HG02642 (cell line): ENCODE measurements around the gene TXNRD2.

Experiments used
- ATAC-seq: cut with Tn5 transposase; IDR thresholded peaks from one replicate; pipeline ENCODE4 v1.9.1; 2021; ENCODE audit warnings: mild to moderate bottlenecking; ENCODE audit not compliant: unreplicated experiment, poor library complexity

TXNRD2 gene

DNA sequence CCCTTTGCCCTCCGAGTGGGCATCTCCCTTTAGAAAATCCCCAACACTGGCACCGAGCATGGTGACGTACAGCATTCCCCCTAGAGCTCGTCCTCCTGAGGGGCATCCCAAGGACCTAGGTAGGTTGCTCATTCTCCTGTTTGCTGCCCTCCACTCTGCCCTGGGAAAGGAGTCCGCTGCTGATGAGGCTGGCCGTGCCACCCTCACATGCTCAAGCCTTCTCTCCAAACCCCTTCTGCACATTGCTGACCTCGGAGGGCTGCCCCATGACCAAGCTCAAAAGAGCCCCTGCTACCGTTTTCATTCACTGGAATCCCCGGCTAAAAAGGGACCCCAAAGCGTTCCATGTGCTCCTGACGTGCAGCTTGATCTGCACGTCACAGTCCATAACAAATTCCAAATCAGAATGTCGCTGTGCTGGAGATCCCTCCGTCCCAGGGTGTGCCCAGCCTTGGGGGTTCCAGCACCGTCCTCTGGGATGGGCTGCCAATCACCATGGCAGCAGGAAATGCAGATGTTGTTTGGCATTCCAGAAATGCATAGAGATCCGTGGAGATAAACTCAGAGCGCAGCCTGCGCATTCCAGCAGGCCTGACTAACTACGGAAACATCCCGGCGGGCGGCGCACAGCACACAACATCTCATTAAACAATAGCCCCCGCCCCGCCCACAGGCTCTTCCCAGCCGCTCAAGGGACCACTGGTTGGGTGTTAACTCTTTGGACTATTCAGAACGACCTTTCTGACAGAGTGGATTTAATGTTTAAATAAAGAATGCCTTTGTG lies 60.6 kb downstream of the TXNRD2 start:
- ATAC-seq: no peak

DNA sequence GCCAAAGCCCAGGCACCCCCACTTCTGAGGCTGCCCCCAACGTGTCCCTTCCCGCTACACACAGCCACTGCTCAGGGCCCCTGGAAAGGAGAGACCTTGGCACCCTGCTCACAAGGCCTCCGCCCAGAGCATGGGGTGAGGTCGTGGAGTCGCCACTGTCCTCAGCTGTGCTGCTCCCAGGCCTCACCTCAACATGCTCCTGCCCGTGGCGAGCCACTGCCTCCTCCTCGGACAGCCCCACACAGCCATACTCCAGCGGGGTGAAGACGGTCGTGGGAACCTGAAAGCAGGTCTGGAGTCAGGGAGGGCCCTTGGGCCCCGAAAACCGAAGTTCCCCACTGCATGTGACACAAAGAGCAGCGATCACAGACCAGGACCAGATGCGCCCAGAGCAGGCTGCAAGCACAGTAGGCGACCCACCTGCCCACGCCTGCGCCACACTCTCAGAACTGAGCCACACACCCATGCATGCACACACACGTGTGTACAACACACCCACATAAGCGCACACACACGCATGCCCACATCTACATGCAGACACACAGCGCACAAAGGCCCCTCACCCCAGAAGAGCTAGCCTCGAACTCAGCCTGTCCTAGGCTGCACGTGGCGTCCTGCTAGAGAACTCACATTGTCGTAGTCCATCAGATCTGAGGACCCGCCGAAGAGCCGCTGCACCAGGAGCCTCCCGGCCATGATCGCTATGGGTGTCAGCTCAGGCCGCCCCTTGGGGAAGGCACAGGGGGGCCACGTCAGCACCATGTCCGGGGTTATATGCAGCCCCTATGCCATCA lies 61.4 kb downstream of the TXNRD2 start:
- ATAC-seq: no peak

DNA sequence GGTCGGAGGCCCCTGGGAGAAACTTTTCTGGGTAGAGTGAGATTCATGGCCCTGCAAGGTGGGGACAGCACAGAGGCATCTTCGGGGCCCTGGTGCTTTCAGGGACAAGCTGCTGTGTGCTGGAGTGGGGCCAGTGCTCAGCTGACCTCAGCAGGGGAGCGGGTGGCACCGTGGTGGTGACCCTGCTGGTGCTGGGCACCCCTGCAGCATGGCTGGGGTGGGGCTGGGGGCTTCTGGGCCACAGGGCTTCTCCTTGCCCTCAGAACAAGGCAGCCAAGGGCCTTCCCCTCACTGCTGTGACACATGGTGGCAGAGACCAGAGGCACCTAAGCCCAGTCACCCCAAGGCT lies 62.0 kb downstream of the TXNRD2 start:
- ATAC-seq: no peak

DNA sequence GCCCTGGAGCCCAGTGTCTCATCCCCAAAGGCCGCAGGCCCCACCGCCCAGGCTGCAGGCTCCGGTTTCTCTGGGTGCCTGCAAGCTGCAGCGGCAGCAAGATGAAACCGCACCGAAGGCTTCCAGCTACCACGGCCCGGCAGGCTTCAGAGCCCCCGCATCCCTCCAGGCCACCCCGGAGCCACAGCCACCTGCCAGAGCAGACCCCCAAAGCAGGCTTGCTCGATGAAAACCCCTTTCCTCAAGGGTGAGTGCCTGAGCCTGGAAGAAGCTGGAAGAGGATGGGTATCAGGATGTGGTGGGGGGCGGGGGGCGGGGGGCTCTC lies 62.4 kb downstream of the TXNRD2 start:
- ATAC-seq: no peak

DNA sequence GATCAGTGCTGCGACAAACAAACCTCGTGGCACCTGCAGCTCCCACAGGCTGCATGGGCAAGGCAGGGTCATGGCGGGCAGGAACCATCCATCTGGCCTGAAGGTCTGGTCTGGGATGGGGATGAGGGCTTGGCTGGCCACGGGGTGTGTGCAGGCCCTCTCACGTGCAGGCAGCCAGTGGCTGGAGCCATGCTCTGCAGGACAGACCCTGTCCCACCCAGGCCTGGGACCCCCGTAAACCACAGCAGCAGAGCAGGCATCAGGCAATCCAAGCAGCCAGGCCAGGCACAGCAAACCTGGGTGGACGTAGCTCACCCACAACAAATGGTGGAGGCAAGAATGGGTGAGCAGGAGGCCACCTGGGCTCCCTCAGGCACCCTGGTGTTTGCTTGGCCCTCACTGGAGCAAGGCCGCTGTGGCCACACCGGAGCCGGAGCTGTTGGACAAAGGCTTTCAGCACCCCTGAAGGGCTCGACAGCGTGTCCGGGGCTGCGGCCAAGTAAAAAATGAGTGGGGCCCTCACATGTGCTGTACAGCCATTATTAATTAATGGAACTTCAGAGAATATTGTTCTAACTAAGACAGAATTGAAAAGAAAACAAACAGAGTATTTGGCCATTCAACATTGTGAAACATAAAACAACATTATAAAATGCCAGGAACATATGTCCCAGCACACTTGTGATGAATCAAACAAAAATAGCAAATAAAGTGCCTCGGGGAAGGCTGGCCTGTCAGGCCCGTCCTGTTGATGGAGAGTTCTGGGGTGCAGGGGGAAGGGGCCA lies 63.0 kb downstream of the TXNRD2 start:
- ATAC-seq: no peak

DNA sequence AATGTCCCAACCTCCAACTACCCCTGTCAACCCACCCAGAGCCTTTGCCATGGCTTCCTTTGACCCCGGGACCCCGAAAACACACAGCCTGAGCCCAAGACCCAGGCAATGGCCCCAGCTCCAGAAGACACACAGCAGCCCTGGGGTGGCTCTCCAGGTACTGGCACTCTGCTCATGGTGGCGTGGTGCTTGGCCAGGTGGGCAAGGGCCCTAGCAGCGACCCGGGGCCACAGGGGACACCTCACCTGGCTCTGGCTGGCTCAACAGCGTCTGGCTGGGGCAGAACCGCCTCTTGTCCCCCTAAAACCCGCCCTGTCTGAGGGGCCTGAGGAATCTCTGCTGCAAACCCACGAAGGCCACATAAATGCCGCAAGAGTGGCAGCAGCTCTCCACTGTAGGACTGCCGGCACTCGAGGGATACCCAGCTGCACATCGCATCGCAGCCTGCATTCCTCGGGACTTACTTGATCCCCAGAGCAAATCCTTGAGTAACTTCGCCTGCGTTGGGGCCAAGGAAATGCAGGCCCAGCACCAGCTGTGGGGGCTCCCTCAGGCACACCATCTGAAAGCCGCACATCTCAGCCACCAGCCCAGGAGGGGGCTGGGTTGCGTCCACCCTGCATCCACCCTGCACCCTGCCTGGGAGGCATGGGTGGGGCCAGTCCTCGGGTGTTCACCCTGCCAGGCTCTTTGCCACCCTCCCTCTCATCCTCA lies 63.8 kb downstream of the TXNRD2 start:
- ATAC-seq: no peak

DNA sequence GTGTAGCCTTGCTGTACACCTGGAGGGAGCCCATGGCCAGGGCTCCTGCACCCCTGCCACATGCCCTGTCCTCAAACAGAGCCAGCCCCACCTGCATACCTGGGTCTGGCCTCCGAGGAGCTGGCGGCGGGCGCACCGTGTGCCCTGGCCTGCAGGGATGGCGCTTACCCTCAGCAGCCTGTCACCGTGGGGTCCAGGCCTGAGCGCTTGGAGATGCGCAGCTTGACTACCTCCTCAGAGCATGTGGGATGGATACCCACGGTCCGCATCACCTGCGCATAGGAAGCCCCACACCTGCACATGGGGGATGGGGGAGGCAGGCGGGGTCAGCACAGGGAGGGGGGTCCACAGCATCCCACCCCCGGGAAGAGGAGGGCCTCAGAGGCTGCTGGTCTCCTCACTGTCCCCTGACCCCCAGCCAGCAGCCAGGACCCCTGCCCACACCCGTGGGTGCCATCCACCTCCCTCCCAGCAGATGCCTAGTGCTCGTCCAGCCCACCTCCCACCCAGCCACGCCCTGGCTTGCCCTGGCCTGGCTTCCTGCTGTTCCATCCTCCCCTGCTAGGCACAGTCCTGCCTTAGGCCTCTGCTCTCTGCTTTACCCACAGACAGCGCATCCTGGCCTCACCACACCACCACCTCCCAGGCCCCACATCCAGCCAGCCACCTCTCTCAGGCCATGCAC lies 64.5 kb downstream of the TXNRD2 start:
- ATAC-seq: no peak

DNA sequence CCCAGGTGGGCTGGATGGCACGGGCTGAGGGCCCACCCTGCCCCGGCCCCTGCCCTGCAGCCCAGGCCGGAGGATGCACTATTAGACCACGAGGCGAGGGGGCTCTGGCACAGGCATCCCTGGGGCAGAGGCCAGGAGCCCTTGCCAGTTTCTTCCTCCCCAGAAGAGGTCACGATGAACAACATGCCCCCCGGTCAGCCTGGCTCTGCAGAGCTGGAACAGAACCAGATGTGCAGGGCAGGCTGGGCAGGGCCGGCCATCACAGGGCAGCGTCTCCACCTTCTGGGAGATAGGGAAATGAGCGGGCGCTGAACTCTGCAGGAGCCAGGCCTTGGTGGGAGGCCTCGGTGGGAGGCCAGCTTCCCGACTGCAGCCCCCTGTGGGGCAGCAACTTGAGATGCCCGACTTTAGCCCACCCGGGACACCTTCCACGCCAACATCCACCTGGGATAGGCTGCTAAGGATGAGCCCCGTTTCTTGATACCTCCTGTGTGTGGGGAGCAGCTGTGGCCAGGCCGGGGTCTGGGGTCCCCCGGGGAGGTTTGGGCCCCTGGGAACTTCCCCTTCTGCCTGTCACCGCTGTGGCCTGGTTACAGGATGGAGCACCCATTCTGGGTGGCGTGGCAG lies 65.2 kb downstream of the TXNRD2 start:
- no peak for ATAC-seq

DNA sequence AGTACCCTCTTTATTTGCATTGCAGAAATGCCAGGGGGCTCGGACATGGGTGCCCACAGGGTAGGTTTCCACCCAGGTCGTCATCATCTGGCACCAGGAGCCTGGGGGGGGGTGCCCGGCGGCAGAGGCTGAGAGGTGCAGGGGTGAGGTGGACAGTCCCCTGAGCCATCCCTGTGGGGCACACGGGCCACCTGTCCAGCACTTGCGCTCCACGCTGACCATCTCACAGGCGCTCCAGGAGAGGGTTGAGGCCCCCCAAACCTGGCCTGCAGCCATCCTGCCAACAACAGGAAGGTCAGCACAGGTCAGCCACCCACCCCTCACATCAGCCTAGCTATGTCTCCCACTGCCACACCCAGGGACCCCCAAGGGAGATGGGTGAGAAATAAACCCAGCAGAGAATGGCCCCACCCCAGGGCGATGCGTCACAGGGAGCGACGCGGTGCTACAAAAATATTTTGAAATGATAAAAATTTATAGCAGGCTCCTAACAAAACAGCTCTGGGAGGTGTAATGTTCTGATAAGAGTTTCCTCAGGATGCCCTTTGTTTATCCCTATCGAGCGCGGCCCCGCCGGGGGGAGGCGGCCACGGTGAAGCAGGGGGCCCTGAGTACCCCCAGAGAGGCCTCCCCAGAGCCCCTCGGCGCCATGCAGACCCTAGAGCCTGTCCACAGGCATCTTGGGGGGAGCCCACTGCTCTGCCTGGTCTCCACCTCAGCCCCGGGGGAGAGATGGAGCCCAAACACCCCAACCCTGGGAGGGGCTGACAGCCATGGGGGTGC lies 65.9 kb downstream of the TXNRD2 start:
- no peak for ATAC-seq

DNA sequence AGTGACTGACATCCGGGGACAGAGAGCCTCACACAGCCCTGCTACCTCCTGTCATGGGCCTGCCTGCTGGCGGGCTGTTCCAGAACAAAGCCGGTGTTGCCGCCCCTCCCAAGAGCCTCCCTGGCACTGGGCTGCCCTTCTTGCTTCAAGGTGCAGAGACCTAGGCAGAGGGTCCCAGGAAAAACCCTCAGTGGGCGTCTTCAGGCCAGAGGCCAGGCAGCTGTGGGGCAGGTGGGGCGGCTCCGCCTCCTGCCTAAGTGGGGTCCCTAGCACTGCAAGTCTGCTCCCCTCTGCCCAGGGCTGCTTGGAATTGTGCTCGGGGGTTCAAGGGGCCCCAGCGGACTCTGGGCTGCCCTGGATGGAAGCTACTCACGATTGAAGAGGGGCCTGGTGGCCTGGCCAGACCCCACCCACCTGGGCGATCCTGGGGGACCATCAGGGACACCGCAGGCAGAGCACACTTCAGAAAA lies 66.5 kb downstream of the TXNRD2 start:
- ATAC-seq: no peak

DNA sequence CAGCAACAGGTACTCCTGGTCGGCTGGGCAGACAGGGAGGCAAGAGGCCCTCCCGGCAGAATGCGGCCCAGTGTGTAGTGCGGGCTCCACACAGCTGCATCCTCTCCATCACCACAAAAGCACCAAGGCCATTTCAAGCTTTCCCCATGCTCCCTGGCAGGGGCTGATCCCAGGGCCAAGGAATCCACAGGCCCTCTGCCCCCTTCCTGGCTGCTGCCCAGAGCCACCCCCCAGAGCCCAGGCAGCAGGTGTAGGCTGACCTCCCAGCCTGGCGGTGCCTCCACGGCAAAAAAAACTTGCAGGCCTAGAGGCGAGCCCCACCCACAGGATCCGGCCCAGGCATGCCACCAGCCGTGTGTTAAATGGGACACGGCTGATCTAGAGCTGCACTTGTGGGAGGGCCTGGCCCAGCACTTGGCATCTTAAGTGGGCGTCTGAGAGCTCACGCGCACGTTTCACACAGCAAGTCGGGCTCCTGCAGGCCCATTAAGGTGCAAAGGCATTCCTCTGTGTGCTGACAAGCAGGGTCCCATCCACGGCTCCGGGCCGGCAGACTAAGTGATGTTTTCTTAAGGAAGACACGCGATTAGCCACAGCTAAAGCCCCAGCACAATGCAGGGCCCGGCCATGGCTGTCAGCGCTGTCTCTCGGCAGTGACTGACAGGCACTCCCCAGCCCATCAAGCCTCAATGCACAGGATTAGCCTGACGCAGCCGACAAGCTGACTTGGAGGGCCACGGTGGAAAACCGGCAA lies 67.1 kb downstream of the TXNRD2 start:
- ATAC-seq: no peak

DNA sequence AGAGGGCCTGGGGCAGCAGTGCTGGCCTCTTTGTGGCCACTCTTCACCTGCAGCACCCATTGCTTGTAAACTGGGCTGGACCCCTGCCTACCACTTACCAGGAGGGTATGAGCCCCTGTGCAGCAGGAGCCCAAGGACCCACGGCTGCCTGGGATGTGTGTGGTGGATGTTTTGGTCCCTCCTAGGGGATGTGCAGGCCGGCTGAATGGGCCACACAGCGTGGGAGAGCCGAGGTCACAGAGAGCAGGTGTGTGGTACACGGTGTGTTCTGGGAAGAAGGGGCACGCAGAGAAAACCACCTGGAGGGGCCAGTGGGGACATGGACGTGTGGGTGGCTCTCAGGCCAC lies 67.7 kb downstream of the TXNRD2 start:
- ATAC-seq: no peak

DNA sequence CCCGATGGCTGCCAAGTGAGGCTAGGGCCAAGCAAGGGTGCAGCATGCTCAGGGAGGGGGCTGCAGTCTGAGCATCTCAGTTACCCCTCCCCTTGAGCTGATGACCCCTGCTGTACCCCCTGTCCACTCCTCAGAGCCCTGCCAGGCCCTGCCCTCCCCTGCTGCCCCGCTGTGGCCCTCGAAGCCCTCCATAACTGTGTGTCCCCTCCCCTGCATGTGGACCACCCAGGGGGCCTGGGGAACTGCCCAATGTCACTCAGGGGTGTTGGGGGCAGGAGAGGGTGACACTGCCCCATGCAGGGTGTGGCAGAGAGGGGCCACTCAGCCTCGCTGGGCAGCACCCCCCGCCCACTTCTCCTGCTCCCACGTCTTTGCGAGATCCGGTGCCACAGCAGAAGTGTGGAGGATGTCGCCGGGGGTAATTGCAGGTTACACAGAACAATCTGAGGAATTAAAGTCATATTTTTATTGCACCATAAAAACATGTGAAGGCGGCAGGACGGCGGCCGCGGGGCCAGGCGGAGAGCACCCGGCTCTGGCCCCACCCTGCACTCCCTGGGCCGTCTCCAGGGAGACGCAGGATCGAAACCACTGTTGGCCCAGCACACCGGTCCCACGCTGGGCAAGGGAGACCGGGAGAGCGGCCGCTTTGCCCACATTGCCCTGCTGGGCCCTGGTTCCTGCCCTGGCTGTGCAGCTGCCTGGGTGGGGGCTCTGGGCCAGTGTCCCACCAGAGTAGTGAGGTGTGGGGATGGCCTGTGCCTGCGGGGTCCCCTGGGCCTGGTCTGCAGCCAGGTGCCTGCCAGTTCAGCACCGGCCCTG lies 68.3 kb downstream of the TXNRD2 start:
- no peak for ATAC-seq

DNA sequence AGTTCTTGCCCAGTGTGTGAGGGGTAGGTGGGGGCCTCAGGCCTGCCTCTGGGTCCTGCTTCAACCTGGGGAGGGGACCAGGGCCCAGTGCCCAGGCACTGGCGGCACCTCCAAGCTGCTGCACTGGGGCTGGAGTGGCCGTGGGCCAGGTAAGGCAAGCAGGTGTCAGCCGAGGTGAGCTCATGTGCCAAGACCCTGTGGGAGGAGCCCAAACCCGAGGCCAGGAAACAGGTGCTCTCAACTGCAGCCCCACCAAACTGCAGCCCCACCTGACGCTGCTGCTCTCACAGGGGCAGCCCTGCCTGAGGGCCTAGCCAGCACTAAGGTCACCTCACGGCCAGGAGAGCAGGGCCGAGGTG lies 68.9 kb downstream of the TXNRD2 start:
- ATAC-seq: no peak

DNA sequence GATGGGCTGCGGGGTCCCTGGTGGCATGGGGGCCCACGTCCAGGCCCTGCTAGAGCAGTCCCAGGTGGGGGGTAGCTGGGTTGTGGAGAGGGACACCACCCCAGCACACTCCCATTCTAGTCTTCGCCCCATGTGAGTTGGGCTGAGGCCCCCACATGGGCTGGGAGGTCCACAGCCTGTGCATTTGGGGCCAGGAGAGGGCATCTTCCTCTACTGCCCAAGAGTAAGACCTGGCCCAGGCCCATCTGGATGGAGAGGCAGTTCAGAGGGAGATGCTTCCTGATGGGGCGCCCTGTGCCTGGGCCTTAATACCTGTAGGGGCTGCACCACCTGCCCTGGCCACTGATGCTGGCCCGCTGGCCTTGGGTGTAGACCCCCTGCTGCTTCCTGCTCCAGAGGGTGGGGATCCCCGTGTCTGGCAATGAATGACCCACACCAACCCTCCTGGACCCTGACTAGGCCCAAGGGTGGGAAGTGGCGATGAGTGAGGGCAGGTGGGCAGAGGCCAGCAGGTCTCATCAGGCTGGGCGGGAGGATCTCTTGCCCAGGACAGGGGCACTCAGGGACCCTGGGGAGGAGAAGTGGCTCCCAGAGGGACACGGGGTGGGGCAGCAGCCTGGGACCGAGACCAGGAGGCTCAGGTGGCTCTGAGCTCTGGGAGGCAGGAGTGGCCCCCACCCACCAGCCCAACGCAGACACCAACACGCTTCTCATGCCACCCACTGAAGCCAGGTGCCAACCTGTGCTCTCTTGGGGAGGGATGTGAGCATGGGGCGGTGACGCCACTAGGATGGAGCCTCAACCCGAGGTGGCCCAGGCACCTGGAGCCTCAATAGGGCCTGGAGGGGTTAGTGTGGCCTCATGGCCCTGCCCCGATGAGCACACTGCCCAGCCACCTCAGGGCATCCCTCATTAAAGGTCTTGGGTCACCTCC lies 69.5 kb downstream of the TXNRD2 start:
- ATAC-seq: no peak
